Astrocyte of the spinal cord (primary cell): ENCODE data around the gene KDM6A.

Experiments
- DNase-seq: peaks from one replicate; pipeline ENCODE4 v3.0.0; 2011; ENCODE audit warnings: low read depth, low spot score
- H3K4me3 ChIP-seq: 2 replicates; pipeline ENCODE4 v1.5.1; 2011; ENCODE audit warnings: low read depth, mild to moderate bottlenecking, low read length, moderate library complexity
- CTCF ChIP-seq: IDR thresholded peaks from 2 replicates; pipeline ENCODE4 v1.5.1; 2012; ENCODE audit warnings: low read depth, mild to moderate bottlenecking, low read length, inconsistent platforms
- in situ Hi-C: cut with HindIII; loops from 2 replicates; pipeline ENCODE4 v1.10.0; 2017; ENCODE audit warnings: low sequenced_read_pairs

KDM6A gene

GRCh38 chrX:45009371-45010000 is 136.5 kb downstream of the KDM6A start:
- in situ Hi-C loops: no loop called here
- DNase-seq: peak; percentile 21

GRCh38 chrX:45011131-45011530 is 138.1 kb downstream of the KDM6A start:
- H3K4me3 ChIP-seq: no peak overlapping the region

More at GRCh38 chrX:45009371-45010000, 136.5 kb downstream of the KDM6A start:
- TF ChIP-seq CTCF: no peak
- no peak overlapping the region for H3K4me3 ChIP-seq

GRCh38 chrX:45011597-45011996 is 138.6 kb downstream of the KDM6A start:
- TF ChIP-seq CTCF: no peak
- no peak overlapping the region for H3K4me3 ChIP-seq
- DNase-seq: no peak
- in situ Hi-C loops: no loop called here

More at GRCh38 chrX:45011131-45011530, 138.1 kb downstream of the KDM6A start:
- no peak for TF ChIP-seq CTCF
- in situ Hi-C loops: no loop called here
- DNase-seq: peak; percentile 55

- no peak for DNase-seq
- in situ Hi-C loops: no loop called here
- H3K4me3 ChIP-seq: no peak overlapping the region
- TF ChIP-seq CTCF: no peak
Observed at GRCh38 chrX:45017946-45018345, 145.0 kb downstream of the KDM6A start.

- TF ChIP-seq CTCF: no peak
- in situ Hi-C loops: no loop called here
- no peak for DNase-seq
- H3K4me3 ChIP-seq: no peak overlapping the region
Observed at GRCh38 chrX:45022150-45022549, 149.2 kb downstream of the KDM6A start.

GRCh38 chrX:45024501-45024900 is 151.5 kb downstream of the KDM6A start:
- in situ Hi-C loops: no loop called here
- no peak for TF ChIP-seq CTCF
- no peak overlapping the region for H3K4me3 ChIP-seq
- DNase-seq: no peak

- TF ChIP-seq CTCF: no peak
- in situ Hi-C loops: no loop called here
- H3K4me3 ChIP-seq: no peak overlapping the region
- no peak for DNase-seq
Observed at GRCh38 chrX:45026036-45026435, 153.0 kb downstream of the KDM6A start.
